ENCODE data around the gene CNTFR. TPM values are rescaled to one million over a fixed set of nuclear protein-coding genes. Genes with fewer than 3 reads are reported as not detected.
A peak's percentile ranks its signal among the peaks of the same experiment; 100 is the strongest.

Gene CNTFR
- total RNA-seq, 2 donors from 2014 or later = not detected

DNA sequence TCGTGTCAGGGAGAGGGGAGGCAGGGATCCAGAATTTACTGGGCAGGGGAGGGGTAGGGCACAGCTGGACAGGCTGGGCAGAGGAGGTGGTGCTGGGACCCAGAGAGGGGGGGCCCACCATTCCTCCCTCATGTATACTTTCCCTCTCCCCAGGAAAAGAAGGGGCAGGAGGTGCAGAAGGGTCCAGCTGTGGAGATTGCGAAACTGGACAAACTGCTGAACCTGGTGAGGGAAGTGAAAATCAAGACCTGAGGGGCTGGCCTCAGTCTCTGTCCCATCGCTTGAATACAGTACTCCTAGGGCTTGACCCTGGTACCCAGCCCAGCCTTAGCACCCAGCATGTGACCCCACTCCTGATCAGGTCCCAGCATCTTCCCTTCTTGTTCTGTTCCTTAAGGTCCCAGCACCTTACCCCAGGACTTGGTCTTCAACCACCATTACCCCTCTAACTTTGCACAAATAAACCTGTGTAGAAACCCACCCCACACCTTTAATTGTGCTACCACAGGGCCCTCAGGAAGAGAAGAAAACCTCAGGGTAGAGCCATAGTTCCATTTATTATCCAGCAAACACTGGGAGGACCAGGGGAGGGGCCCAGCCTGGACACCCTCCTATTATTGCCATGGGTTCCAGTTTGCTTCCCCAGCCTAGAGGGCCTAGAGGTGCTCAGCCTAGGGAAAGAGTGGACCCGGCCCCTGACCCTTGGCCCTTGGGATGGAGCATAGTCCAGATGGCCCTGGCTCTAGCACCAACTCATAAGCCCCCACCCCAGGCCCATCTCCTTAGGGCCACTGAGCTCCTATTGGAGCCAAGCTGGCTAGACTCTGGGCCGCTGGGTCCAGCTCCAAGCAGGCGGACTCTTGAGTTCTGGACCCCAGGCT, 68.8 kb downstream of the CNTFR start:
- H3K4me3 Mint-ChIP-seq = no peak overlapping the region
- ATAC-seq = no peak
- H3K4me1 Mint-ChIP-seq (ENCODE audit: low read depth in 2 of 2) = peaks cover 4 to 6% of the 10 kb centered on the region in 2 donors
- H3K27me3 Mint-ChIP-seq = peaks cover 14 to 23% of the 10 kb centered on the region in 2 donors
- no peaks in the 10 kb centered on the region for H3K36me3 Mint-ChIP-seq
- no peak overlapping the region for H3K27ac Mint-ChIP-seq
- H3K9me3 Mint-ChIP-seq = no peaks in the 10 kb centered on the region
- DNase-seq (ENCODE audit: low spot score) = no peak

DNA sequence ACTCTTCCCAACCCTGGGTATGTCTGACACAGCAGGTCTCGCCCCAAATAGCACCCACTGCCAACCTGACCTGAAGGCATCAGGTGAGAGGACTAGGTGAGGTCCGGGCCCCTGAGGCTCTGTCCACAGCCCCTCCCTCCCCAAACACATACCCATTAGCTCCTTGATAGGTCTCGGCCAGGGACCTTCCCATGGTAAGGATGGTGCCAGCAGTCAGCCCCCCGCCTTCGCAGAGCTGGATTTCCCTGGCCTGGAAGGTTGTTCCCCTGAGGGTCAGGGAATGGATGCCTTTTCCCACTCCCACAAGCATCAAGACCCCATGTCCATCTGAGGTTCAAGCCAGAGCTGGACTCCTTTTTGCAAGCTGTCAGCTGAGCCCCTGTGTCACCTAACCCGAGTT, 69.4 kb downstream of the CNTFR start:
- no peak for ATAC-seq
- Mint-ChIP-seq H3K4me3 (no peak overlapping the region), H3K36me3 (no peaks in the 10 kb centered on the region)

DNA sequence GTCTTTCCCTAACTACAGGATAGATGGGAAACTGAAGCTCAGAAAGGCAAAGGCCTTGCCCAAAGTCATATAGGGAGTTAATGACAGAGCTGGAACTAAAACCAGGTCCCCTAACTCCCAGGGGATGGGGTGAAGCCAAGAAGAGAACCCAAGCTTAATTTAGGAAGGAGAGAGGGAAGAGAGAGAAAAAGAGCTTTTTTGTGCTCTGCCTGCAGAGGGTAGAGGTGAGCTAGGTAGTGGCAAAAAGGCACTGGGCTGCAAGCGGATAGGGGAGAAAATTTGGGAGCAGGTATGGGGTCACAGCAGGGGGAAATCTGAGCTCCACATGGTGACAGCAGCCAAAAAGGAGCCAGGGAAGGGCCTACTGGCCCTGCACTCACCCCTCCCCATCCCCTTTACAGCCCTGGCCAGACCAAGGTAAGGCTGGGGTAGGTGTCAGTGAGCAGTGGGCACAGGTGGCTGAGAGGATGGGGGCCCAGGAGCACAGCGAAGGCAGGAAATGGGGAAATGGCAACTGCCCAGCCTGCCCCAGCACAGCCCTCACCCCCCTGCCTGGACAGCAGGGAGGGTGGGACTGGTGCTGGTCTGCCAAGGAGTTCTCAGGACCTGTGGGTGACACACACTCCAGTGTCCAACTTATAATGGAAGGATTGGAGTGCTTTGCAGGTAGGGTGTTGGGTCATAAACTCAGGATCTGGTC, 70.1 kb downstream of the CNTFR start:
- Mint-ChIP-seq H3K4me3 (no peak overlapping the region), H3K27ac (no peak overlapping the region), H3K36me3 (no peaks in the 10 kb centered on the region), H3K9me3 (no peaks in the 10 kb centered on the region), H3K27me3 (peaks cover 5 to 10% of the 10 kb centered on the region in 2 donors), H3K4me1 (ENCODE audit: low read depth in 2 of 2) (peaks cover 4 to 6% of the 10 kb centered on the region in 2 donors)
- DNase-seq (ENCODE audit: low spot score) (no peak), ATAC-seq (no peak)

More for the DNA sequence above, 69.4 kb downstream of the CNTFR start:
- peaks cover 9 to 16% of the 10 kb centered on the region in 2 donors for H3K27me3 Mint-ChIP-seq
- DNase-seq (ENCODE audit: low spot score) = no peak
- H3K27ac Mint-ChIP-seq = no peak overlapping the region
- H3K4me1 Mint-ChIP-seq (ENCODE audit: low read depth in 2 of 2) = peaks cover 4 to 6% of the 10 kb centered on the region in 2 donors
- H3K9me3 Mint-ChIP-seq = no peaks in the 10 kb centered on the region

DNA sequence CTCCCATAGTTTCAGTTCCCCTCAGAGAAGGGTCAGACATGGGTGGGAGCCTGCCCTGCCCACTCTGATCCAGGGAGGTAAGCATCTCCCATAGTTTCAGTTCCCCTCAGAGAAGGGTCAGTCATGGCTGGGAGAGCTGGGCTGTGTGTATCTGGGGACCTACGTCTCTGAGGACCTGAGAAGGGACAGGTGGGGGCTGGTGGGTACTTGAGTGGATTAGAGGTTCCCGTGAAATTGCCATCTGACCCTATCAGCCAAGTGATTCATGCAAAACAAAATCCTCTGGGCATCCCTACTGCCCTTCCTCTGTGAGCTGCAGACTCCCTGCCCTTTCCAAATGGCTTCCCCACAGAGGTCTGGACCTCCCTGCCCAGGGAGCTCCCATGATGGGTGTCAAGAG, 70.6 kb downstream of the CNTFR start:
- peaks cover 4 to 7% of the 10 kb centered on the region in 2 donors for H3K27me3 Mint-ChIP-seq
- H3K4me1 Mint-ChIP-seq (ENCODE audit: low read depth in 2 of 2) = peaks cover 4 to 6% of the 10 kb centered on the region in 2 donors
- no peaks in the 10 kb centered on the region for H3K36me3 Mint-ChIP-seq
- H3K27ac Mint-ChIP-seq = no peak overlapping the region
- H3K4me3 Mint-ChIP-seq = no peak overlapping the region
- H3K9me3 Mint-ChIP-seq = no peaks in the 10 kb centered on the region
- DNase-seq (ENCODE audit: low spot score) (no peak), ATAC-seq (no peak)

DNA sequence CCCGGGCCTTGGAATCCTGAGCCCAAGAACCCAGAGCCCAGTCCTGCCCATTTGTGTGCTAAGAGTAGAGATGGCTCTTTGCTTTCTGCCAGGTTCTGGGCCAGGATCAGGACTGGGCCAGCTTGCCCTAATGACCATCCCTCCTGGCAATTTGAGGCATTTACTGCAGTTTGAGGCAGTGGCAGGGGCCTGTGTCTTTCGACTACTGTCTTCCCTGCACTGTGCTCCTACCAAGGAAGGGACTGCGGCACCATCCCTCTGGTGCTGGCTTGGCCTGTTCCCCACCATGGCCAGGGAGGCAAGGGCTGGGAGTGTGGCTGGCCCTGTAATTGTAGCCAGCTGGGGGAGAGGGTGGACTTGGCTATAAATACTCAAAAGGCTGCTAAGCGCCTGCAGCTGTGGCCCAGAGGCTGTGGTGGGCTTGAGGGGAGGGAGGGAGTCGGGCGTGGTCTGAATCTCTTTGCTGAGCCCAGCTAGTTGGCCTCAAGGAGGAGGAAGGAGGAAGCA, 71.4 kb downstream of the CNTFR start:
- Mint-ChIP-seq H3K27me3 (peaks cover 4 to 7% of the 10 kb centered on the region in 2 donors), H3K4me1 (ENCODE audit: low read depth in 2 of 2) (peaks cover 4 to 6% of the 10 kb centered on the region in 2 donors), H3K36me3 (no peaks in the 10 kb centered on the region), H3K4me3 (no peak overlapping the region), H3K9me3 (no peaks in the 10 kb centered on the region), H3K27ac (no peak overlapping the region)
- no peak for DNase-seq (ENCODE audit: low spot score)
- ATAC-seq = no peak

DNA sequence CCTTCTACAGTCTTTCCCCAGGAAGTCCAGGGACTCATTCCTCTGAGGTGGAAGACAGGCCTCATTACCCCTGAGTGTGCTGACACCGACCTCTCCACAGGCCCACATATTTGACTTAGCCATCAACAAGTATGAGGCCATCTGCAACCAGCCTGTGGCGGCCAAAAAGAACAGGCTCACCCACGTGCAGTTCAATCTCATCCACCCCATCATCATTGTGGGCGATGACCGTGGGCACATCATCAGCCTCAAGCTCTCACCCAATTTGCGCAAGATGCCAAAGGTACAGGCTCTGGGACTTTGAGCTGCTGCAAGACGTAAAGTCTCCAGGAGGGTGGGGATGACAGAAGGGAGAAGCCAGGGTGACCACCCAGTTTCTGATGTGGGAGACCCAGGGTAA, 72.3 kb downstream of the CNTFR start:
- no peak for ATAC-seq
- Mint-ChIP-seq H3K27me3 (peaks cover under 1 to 4% of the 10 kb centered on the region in 2 donors), H3K4me1 (ENCODE audit: low read depth in 2 of 2) (peaks cover 0 to under 1% of the 10 kb centered on the region in 2 donors), H3K27ac (no peak overlapping the region), H3K9me3 (no peaks in the 10 kb centered on the region), H3K4me3 (no peak overlapping the region), H3K36me3 (no peaks in the 10 kb centered on the region)
- no peak for DNase-seq (ENCODE audit: low spot score)

DNA sequence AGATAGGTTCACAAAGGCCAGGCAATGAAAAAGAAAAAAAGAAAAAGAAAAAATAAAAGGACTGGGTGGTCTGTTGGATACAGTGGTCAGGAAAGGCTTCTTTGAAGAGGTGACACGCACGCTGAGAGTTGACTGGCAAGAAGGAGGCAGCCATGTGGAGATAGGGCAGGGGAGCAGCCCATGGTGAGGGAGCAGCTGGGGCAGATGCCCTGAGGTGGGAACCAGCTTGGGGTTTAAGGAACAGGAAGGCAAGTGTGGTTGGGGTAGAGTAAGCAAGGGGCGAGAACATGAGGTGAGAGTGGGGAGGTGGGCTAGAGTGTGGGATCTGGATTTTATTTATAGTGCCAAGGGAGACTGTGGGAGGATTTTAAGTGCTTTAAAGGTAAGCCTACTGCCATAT, 73.6 kb downstream of the CNTFR start:
- Mint-ChIP-seq H3K4me3 (no peak overlapping the region), H3K27ac (no peak overlapping the region), H3K4me1 (ENCODE audit: low read depth in 2 of 2) (no peaks in the 10 kb centered on the region), H3K9me3 (no peaks in the 10 kb centered on the region), H3K27me3 (peaks cover 0 to 4% of the 10 kb centered on the region in 2 donors), H3K36me3 (no peaks in the 10 kb centered on the region)
- DNase-seq (ENCODE audit: low spot score) (no peak), ATAC-seq (no peak)

DNA sequence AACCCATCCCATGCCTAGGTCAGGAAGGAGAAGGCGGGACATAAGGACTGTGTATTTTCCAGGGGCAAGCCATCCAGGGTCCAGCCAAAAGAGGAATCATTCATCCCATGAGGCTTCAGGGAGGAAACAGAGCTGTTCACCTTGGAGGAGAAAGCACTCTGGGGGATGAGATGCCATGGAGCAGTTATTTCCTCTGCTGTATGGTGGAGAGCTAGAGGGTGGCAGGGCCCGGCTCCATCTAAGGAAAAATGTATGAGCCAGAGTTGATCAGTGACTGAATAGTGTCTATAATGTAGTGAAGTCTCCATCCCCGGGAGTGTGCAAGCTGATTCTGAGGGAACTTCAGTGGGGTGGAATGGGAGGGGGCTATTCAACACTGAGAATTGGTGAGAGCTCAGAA, 74.7 kb downstream of the CNTFR start:
- no peak overlapping the region for H3K4me3 Mint-ChIP-seq
- ATAC-seq = no peak

DNA sequence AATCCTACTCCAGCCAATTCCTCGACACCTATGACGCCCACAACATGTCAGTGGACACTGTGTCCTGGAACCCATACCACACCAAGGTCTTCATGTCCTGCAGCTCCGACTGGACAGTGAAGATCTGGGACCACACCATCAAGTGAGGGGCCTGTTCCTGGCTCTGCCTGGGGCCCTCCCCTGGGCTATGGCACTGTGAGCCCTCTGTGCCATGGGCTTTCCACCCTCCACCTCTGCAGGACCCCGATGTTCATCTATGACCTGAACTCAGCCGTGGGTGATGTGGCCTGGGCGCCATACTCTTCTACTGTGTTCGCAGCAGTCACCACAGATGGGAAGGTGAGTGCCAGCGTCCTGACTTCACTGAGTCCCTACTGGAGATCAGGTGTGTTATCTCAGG, 75.1 kb downstream of the CNTFR start:
- Mint-ChIP-seq H3K9me3 (no peaks in the 10 kb centered on the region), H3K27me3 (peaks cover 0 to 4% of the 10 kb centered on the region in 2 donors), H3K36me3 (no peaks in the 10 kb centered on the region), H3K4me1 (ENCODE audit: low read depth in 2 of 2) (no peaks in the 10 kb centered on the region), H3K4me3 (no peak overlapping the region), H3K27ac (peak overlapping the region in 1 of 2 donors; percentile 65)
- ATAC-seq (peak in 1 of 2 donors; percentile 1), DNase-seq (ENCODE audit: low spot score) (no peak)

More for the DNA sequence above, 74.7 kb downstream of the CNTFR start:
- peak overlapping the region in 1 of 2 donors; percentile 65 for H3K27ac Mint-ChIP-seq
- no peaks in the 10 kb centered on the region for H3K4me1 Mint-ChIP-seq (ENCODE audit: low read depth in 2 of 2)
- no peaks in the 10 kb centered on the region for H3K36me3 Mint-ChIP-seq
- DNase-seq (ENCODE audit: low spot score) = no peak
- no peaks in the 10 kb centered on the region for H3K9me3 Mint-ChIP-seq
- H3K27me3 Mint-ChIP-seq = peaks cover 0 to 4% of the 10 kb centered on the region in 2 donors

DNA sequence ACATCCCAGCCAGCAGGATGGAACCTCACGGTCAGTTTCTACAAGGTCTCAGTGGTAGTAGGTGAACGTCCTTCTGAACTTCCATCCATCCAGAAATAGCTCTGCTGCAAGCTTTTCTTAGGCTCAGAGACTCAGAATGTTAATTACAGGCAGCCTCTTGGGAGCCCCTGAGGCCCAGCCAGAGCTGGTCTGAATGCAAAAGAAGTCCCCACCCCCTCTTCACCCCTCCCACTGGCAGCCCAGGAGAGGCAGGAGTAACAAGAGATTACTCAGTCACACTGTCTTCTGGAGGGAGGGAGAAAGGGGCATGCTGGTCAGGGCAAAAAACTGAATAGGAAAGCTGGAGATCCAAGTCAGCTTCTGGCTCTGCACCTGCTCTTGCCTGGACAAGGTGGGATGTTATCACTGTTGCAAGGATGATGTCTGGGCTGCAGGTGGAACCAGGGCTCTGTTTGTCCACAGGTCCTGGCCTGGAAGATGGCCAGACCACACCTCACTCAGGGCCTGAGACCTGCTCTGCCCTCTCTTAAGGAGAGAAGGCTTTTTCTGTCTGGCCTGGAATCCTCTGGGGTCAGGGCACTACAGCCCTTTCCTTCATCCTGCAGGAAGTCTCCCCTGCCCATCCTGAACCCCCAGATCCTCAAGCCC, 75.8 kb downstream of the CNTFR start:
- no peaks in the 10 kb centered on the region for H3K4me1 Mint-ChIP-seq (ENCODE audit: low read depth in 2 of 2)
- DNase-seq (ENCODE audit: low spot score) = no peak
- no peak overlapping the region for H3K27ac Mint-ChIP-seq
- no peak for ATAC-seq
- H3K4me3 Mint-ChIP-seq = no peak overlapping the region
- peaks cover 0 to 3% of the 10 kb centered on the region in 2 donors for H3K27me3 Mint-ChIP-seq
- H3K36me3 Mint-ChIP-seq = no peaks in the 10 kb centered on the region
- H3K9me3 Mint-ChIP-seq = no peaks in the 10 kb centered on the region

DNA sequence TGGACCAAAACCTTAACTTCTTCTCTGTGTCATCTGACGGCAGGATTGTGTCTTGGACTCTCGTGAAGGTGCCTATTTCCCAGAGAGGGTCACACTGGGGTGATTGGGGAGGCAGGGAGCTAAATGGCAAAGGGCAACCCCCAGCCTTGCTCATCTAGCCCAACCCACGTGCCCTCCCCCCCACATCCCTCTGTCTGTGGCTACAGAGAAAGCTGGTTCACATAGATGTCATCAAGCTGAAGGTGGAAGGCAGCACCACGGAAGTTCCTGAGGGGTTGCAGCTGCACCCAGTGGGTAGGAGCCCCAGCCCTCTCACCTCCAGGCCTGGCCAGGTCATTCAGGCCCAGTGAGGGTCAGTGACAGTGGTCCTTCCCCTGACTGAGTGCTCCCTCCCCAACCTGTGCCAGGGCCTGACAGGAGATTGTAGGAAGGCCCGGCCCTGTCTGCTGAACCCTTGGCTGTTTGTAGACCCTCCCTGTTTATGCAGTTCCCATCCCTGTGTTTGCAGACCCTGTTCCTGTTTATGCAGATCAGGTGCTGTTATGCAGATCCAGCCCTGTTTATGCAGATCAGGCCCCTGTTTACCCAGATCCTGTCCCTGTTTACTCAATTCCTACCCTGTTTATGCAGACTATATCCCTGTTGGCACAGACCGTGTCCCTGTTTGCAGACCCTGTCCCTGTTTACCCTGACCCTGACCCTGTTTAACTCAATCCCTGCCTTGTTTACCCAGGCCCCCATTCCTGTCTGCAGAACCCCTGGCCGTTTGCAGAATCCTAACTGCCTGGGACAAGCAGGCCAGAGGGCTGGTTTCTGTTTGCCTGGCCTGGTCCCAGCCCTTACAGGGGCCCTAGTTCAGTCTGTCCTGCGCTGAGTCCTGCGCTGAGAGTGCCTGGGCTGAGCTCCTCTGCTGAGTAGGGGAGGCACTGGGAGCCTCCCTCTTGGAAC, 77.1 kb downstream of the CNTFR start:
- ATAC-seq = no peak
- Mint-ChIP-seq H3K4me3 (no peak overlapping the region), H3K4me1 (ENCODE audit: low read depth in 2 of 2) (no peaks in the 10 kb centered on the region), H3K9me3 (no peaks in the 10 kb centered on the region), H3K27me3 (peaks cover 0 to 3% of the 10 kb centered on the region in 2 donors), H3K27ac (no peak overlapping the region), H3K36me3 (no peaks in the 10 kb centered on the region)
- DNase-seq (ENCODE audit: low spot score) = no peak

DNA sequence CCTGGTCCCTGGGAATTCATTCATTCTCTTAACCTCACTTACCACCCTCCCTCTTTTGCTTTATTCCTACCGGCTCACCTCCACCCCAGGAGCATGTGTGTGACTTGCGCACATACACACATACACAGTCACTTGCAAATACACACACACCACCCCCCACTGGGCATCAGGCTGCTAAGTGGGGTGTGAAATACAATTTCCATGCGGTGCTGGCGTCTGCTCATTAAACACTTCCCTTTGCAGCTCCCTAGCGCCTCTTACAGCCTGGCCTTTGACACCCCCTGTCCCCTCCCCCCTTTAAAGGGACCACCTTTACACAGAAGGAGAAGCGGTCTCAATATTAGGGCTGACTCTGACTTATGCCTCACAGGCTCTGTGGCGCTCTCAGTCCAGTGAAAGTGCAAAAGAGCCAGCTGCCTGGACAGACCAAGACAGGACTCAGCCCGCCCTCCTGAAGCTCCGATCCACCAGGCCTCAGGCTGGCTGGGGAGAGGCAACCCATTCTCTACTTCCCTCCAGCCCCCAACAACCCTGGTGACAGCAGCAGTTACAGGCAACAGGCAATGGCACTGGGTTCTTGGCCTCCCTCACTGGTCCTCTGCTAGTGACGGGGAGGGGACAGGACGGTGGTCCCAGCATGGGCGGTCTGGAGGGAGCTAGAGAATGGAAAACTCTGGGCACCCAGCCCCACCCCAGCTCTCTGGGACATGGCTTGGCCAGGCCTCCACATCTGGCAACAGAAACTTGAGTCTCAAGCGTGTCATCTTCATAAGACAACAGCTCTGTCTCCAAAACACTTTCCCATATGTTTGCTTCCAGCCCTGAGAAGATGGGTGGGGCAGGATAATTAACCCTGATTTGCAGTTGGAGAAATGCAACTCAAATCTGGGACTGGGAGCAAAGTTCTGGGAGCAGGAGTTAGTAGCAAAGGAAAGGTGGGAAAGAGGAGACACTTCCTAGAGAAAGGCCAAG, 78.7 kb downstream of the CNTFR start:
- Mint-ChIP-seq H3K27me3 (peaks cover 0 to 3% of the 10 kb centered on the region in 2 donors), H3K9me3 (no peaks in the 10 kb centered on the region), H3K27ac (no peak overlapping the region), H3K4me1 (ENCODE audit: low read depth in 2 of 2) (no peaks in the 10 kb centered on the region), H3K4me3 (no peak overlapping the region), H3K36me3 (no peaks in the 10 kb centered on the region)
- DNase-seq (ENCODE audit: low spot score) (no peak), ATAC-seq (no peak)

All from natural killer cell treated with Interleukin-12 subunit alpha and Interleukin-12 subunit beta and Interleukin-15 and Interleukin-18, amount 100 ng/mL, for 72 hours (primary cell).